ENCODE data around the gene ITGBL1. TPM values are rescaled to one million over a fixed set of nuclear protein-coding genes. Genes with fewer than 3 reads are reported as not detected.

The ITGBL1 gene
- total and polyA plus RNA-seq, 8 donors, result 0.53 to 36.6 (median 4.8) TPM; not detected in 1

DNA sequence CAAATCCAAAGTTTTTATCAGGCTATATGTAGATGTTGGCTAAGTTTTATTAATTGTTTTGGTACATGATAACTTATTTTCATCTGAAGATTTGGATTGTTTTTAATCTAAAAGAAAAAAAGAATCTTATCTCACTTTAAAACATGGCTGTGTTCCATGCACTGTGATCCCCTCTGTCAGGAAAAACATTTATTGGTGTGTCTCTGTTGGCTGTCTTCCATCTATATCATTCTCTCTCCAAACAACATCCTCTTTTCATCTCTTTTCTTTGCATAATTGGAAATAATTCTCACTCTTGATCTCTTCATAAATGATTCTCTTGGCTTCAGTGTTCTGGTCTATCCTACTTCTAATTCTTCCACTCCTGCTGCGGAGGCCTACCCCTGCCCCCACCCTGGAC lies 40.4 kb upstream of the ITGBL1 start:
- WGBS, 5 donors, result 73 to 95% (median 86%) methylated on average over 1 of the region's 1 CpG
- Histone ChIP-seq H3K36me3 (no peaks in the 10 kb centered on the region), H3K4me1 (peaks cover 5 to 17% (median 16%) of the 10 kb centered on the region in 4 donors), H3K4me3 (no peak overlapping the region), H3K27me3 (peaks cover 0 to 26% (median 18%) of the 10 kb centered on the region in 3 donors), H3K27ac (no peak overlapping the region), H3K9me3 (no peaks in the 10 kb centered on the region)
- TF ChIP-seq, protein P1, sequence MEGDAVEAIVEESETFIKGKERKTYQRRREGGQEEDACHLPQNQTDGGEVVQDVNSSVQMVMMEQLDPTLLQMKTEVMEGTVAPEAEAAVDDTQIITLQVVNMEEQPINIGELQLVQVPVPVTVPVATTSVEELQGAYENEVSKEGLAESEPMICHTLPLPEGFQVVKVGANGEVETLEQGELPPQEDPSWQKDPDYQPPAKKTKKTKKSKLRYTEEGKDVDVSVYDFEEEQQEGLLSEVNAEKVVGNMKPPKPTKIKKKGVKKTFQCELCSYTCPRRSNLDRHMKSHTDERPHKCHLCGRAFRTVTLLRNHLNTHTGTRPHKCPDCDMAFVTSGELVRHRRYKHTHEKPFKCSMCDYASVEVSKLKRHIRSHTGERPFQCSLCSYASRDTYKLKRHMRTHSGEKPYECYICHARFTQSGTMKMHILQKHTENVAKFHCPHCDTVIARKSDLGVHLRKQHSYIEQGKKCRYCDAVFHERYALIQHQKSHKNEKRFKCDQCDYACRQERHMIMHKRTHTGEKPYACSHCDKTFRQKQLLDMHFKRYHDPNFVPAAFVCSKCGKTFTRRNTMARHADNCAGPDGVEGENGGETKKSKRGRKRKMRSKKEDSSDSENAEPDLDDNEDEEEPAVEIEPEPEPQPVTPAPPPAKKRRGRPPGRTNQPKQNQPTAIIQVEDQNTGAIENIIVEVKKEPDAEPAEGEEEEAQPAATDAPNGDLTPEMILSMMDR (IDR thresholded peaks at IDR 0.05), result no peak
- TF ChIP-seq POLR2A (IDR thresholded peaks at IDR 0.05) (no peak), POLR2AphosphoS5 (IDR thresholded peaks at IDR 0.05) (no peak), EP300 (IDR thresholded peaks at IDR 0.05) (no peak)
- DNase-seq, result no peak
- intact Hi-C loops (cut with DNase I; ENCODE audit: low total_unique reads), result no loop called here

DNA sequence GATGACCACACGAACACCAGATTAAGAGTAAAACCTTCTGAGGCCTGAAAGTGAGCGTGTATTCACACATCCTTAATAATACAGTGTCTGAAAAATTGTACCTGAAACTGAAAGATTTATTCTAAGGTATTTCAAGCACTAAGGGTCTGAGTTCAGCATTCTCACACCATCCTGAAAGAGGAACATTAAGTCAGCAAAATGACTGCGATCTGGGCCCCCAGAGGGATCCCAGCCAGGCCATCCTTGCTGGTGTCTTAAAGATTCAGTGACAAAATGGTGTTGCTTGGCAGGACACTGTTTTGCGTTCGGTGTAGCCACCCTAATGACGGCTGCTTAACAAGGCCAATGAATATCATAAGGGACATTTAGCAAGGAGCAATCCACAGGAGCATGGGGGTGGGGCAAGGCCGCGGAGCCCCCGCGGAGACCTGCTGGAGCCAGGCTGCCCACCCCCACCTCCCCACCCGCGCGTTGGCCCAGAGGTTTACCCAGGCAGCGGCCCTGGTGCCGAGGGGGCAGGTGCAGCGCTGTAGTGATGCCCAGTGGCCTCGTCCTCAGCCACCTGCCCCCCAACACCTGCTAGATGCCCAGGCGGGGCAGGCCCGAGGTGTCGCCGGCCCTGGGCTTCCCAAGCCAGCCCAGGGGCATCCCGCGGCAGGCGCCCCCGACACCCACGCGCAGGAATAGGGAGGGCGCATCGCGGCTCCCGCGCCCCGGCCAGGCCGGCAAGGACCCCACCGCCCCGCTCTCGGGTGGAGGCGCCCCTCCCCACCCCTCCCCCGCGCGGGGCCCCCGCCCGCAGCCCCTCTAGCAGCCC lies 36.9 kb upstream of the ITGBL1 start:
- intact Hi-C loops (cut with DNase I; ENCODE audit: low total_unique reads), result no loop called here
- 12 to 35% (median 24%) methylated on average over 12 to 43 of the region's 43 CpGs for WGBS, 5 donors
- H3K4me1 ChIP-seq, result peaks cover 5 to 19% (median 16%) of the 10 kb centered on the region in 4 donors
- no peaks in the 10 kb centered on the region for H3K36me3 ChIP-seq
- no peak for TF ChIP-seq POLR2A (IDR thresholded peaks at IDR 0.05)
- TF ChIP-seq, protein P1 (IDR thresholded peaks at IDR 0.05), result no peak
- TF ChIP-seq EP300 (IDR thresholded peaks at IDR 0.05), result no peak
- TF ChIP-seq POLR2AphosphoS5 (IDR thresholded peaks at IDR 0.05), result no peak
- no peaks in the 10 kb centered on the region for H3K9me3 ChIP-seq
- H3K27ac ChIP-seq, result peak overlapping the region in 3 of 5 donors; percentile 15 to 59 (median 46)
- peak in 1 of 2 donors; percentile 23 for DNase-seq
- peaks cover 0 to 34% (median 18%) of the 10 kb centered on the region in 3 donors for H3K27me3 ChIP-seq
- peak overlapping the region; percentile 43 to 59 (median 54) for H3K4me3 ChIP-seq

DNA sequence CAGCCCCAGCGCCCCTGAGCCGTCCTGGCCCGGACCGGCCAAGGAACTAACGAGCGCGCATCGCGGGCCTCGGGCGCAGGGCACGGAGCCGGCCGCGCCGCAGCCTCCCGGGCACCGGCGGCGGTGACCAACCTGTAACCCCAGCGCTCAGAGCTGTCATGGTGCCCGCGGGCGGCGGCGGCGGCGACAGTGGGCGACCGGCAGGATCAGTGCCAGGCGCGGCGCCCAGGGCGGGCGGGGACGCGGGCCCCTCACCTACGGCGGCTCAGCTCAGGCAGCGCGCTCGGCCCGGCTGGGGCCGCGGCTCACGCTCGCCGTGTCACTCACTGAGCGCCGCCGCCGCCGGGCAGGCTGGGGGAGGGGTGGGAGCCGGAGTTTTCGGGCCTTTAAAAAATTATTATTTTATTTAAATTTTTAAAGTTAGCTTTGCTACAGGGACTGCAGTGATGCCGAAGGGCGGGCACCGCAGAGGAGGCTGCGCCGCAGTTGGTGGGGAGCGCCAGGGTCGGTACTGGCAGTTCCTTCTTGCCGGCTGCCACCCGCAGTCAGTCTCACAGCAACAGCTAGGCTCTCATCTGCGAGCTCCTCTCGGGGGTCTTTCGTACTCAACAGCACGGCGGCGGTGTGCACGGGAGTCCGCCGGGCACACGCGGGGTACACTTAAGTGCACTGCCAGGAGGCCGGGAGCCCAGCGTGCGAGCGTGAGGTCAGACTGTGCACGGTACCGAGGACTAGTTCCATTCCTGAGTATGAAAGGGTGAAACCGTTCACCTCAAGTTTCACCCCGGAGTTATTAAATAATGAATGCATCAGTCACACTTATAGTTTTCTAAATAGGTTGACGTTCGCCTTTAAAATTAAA lies 36.1 kb upstream of the ITGBL1 start, which contains the start of gene NALCN:
TSS of gene NALCN (minus strand) at position 328 of the 862 bp plus-strand sequence. CDS start 17,382 bp downstream, outside the sequence.
- Histone ChIP-seq H3K9me3 (no peaks in the 10 kb centered on the region), H3K4me1 (peaks cover 5 to 19% (median 16%) of the 10 kb centered on the region in 4 donors), H3K27me3 (peaks cover 0 to 34% (median 18%) of the 10 kb centered on the region in 3 donors), H3K4me3 (peak within 1 kb of the TSS; percentile 43 to 59 (median 54)), H3K27ac (peak within 1 kb of the TSS in 4 of 5 donors; percentile 15 to 59 (median 37)), H3K36me3 (no peaks in the 10 kb centered on the region)
- intact Hi-C loops (cut with DNase I; ENCODE audit: low total_unique reads), result no loop called here
- peak in 1 of 2 donors; percentile 57 for DNase-seq
- WGBS, 5 donors, result 1 to 5% (median 3%) methylated on average over 30 to 85 of the region's 85 CpGs
- TF ChIP-seq, protein P1 (IDR thresholded peaks at IDR 0.05), result no peak
- TF ChIP-seq EP300 (IDR thresholded peaks at IDR 0.05) (no peak), POLR2A (IDR thresholded peaks at IDR 0.05) (no peak), POLR2AphosphoS5 (IDR thresholded peaks at IDR 0.05) (no peak)

DNA sequence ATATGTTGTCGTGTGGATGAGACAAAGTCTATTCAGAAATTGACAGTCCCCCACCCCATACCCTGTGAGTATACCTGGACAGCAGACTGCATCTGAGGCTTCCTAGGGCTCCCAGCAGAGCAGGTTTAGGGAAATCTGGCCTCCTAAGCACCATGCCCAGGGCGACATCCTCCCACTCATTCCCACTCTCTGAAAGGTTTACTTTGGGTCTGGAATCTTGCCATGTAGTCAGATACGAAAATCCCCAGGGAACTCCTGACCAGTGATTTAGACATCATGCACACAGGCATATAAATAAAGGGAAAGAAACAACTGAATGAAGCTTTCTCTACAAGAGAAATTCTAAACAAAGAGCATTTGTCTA lies 35.5 kb upstream of the ITGBL1 start:
- intact Hi-C loops (cut with DNase I; ENCODE audit: low total_unique reads), result no loop called here
- Histone ChIP-seq H3K27me3 (peaks cover 0 to 34% (median 18%) of the 10 kb centered on the region in 3 donors), H3K4me1 (peaks cover 5 to 19% (median 16%) of the 10 kb centered on the region in 4 donors), H3K27ac (no peak overlapping the region), H3K9me3 (no peaks in the 10 kb centered on the region), H3K4me3 (peak overlapping the region; percentile 43 to 59 (median 54)), H3K36me3 (no peaks in the 10 kb centered on the region)
- WGBS, 5 donors, result 9 to 22% (median 12%) methylated on average over 3 of the region's 3 CpGs
- peak in 1 of 2 donors; percentile 20 for DNase-seq
- TF ChIP-seq, protein P1 (IDR thresholded peaks at IDR 0.05), result no peak

All from stomach (tissue), 9 donors.